Measurements from ENCODE around the gene IL1R2. TPM values are rescaled to one million over a fixed set of nuclear protein-coding genes. Genes with fewer than 3 reads are reported as not detected.

IL1R2 gene
- total RNA-seq, 1 donor from 2014 or later: 23.3 TPM

GRCh38 chr2:102021779-102022178 is 30.0 kb downstream of the IL1R2 start:
- intact Hi-C loops (cut with DNase I): loop anchor here (10.0 kb wide), 2 partner anchors 143 to 223 kb away; no protein-coding TSS in a partner anchor
- Histone ChIP-seq H3K27ac (peak overlapping the region; percentile 32), H3K4me1 (peaks cover 47% of the 10 kb centered on the region), H3K9me3 (no peaks in the 10 kb centered on the region), H3K27me3 (ENCODE audit: low read depth) (no peaks in the 10 kb centered on the region), H3K36me3 (no peaks in the 10 kb centered on the region), H3K4me3 (no peak overlapping the region)
- DNase-seq: no peak
- ATAC-seq: peak in 1 of 2 donors; percentile 36
- no peak for TF ChIP-seq CTCF (IDR thresholded peaks at IDR 0.05)

GRCh38 chr2:102022884-102023539 is 31.3 kb downstream of the IL1R2 start:
- ATAC-seq (no peak), DNase-seq (no peak)
- Histone ChIP-seq H3K36me3 (no peaks in the 10 kb centered on the region), H3K27ac (no peak overlapping the region), H3K9me3 (no peaks in the 10 kb centered on the region), H3K4me3 (no peak overlapping the region), H3K27me3 (ENCODE audit: low read depth) (no peaks in the 10 kb centered on the region), H3K4me1 (peaks cover 56% of the 10 kb centered on the region)
- intact Hi-C loops (cut with DNase I): loop anchor here (10.0 kb wide), 2 partner anchors 142 to 222 kb away; no protein-coding TSS in a partner anchor
- TF ChIP-seq CTCF (IDR thresholded peaks at IDR 0.05): no peak

GRCh38 chr2:102024410-102024809 is 32.6 kb downstream of the IL1R2 start:
- DNase-seq (no peak), ATAC-seq (no peak)
- H3K27me3 ChIP-seq (ENCODE audit: low read depth): no peaks in the 10 kb centered on the region
- H3K36me3 ChIP-seq: no peaks in the 10 kb centered on the region
- peaks cover 61% of the 10 kb centered on the region for H3K4me1 ChIP-seq
- intact Hi-C loops (cut with DNase I): loop anchor here (10.0 kb wide), 2 partner anchors 140 to 220 kb away; no protein-coding TSS in a partner anchor
- no peak overlapping the region for H3K4me3 ChIP-seq
- no peak overlapping the region for H3K27ac ChIP-seq
- no peak for TF ChIP-seq CTCF (IDR thresholded peaks at IDR 0.05)
- no peaks in the 10 kb centered on the region for H3K9me3 ChIP-seq

GRCh38 chr2:102025016-102025501 is 33.3 kb downstream of the IL1R2 start:
- Histone ChIP-seq H3K4me1 (peaks cover 61% of the 10 kb centered on the region), H3K4me3 (no peak overlapping the region), H3K9me3 (no peaks in the 10 kb centered on the region), H3K27me3 (ENCODE audit: low read depth) (no peaks in the 10 kb centered on the region), H3K27ac (no peak overlapping the region), H3K36me3 (no peaks in the 10 kb centered on the region)
- ATAC-seq (no peak), DNase-seq (no peak)
- no peak for TF ChIP-seq CTCF (IDR thresholded peaks at IDR 0.05)
- intact Hi-C loops (cut with DNase I): loop anchor here (10.0 kb wide), 2 partner anchors 140 to 220 kb away; no protein-coding TSS in a partner anchor

GRCh38 chr2:102025583-102026267 is 34.0 kb downstream of the IL1R2 start:
- no peak for DNase-seq
- H3K4me3 ChIP-seq: no peak overlapping the region
- no peaks in the 10 kb centered on the region for H3K27me3 ChIP-seq (ENCODE audit: low read depth)
- intact Hi-C loops (cut with DNase I): loop anchor here (10.0 kb wide), 2 partner anchors 139 to 219 kb away; no protein-coding TSS in a partner anchor
- ATAC-seq: peak in 1 of 2 donors; percentile 12
- no peaks in the 10 kb centered on the region for H3K36me3 ChIP-seq
- H3K4me1 ChIP-seq: peaks cover 62% of the 10 kb centered on the region
- no peaks in the 10 kb centered on the region for H3K9me3 ChIP-seq
- no peak overlapping the region for H3K27ac ChIP-seq
- no peak for TF ChIP-seq CTCF (IDR thresholded peaks at IDR 0.05)

Data from lower lobe of right lung (tissue), 2 donors.